AG04450 (cell line): ENCODE measurements around the gene FAM240B. TPM values are rescaled to one million over a fixed set of nuclear protein-coding genes. Genes with fewer than 3 reads are reported as not detected.

Experiments used
- CTCF ChIA-PET: fragments of 300-600, 350-600 bp; formaldehyde crosslinking; extraction: SDS; loops from one replicate; lab custom pipeline; 2022; ENCODE audit warnings: antibody characterized with exemption, inconsistent platforms; lab: Charles Lee
- POLR2A ChIA-PET: fragments of 350-600 bp; formaldehyde crosslinking; extraction: SDS; loops from one replicate; lab custom pipeline; 2021; ENCODE audit warnings: antibody characterized with exemption, inconsistent platforms; lab: Yijun Ruan, JAX
- DNase-seq: peaks from one replicate; pipeline ENCODE4 v3.0.0-alpha.2; 2011; ENCODE audit warnings: low read depth, low spot score
- H3K27ac ChIP-seq: one replicate; pipeline ENCODE4 v1.5.1; 2012; ENCODE audit warnings: low read depth, low read length, control low read depth
- H3K27me3 ChIP-seq: one replicate; pipeline ENCODE4 v1.6.0; 2012; ENCODE audit warnings: low read length; ENCODE audit not compliant: control insufficient read depth, insufficient read depth
- H3K4me3 ChIP-seq: 2 replicates; pipeline ENCODE4 v1.5.1; 2011; ENCODE audit warnings: mild to moderate bottlenecking, low read depth, low read length, control low read depth
- H3K9me3 ChIP-seq: 2 replicates; pipeline ENCODE4 v1.5.1; 2012; ENCODE audit warnings: low read length; ENCODE audit not compliant: control insufficient read depth, insufficient read depth
- CTCF ChIP-seq: IDR thresholded peaks from 2 replicates; pipeline ENCODE4 v1.5.1; 2011; ENCODE audit warnings: low read depth, low read length, control low read depth, inconsistent platforms
- polyA plus RNA-seq: library from polyadenylated mRNA; depleted of rRNA; stranded (reverse); fragments of >200 nt; gene quantifications from 2 replicates; pipeline ENCODE4 v1.2.3, GENCODE V29; 2011

Gene FAM240B
- polyA plus RNA-seq, 1 experiment: not detected

GRCh38 chr9:38656896-38657295 is 63.0 kb downstream of the FAM240B start:
- Histone ChIP-seq H3K4me3 (no peak overlapping the region), H3K9me3 (no peaks in the 10 kb centered on the region), H3K27ac (no peak overlapping the region), H3K27me3 (peaks cover 6% of the 10 kb centered on the region)
- CTCF ChIA-PET: interaction anchor here (0.6 kb wide), 1 partner anchor 19 kb away, joined by 7 read pairs; no protein-coding TSS in a partner anchor
- no peak for DNase-seq
- POLR2A ChIA-PET: no interaction called here
- TF ChIP-seq CTCF: no peak

- DNase-seq: no peak
- POLR2A ChIA-PET: no interaction called here
- H3K9me3 ChIP-seq: no peaks in the 10 kb centered on the region
- no peak overlapping the region for H3K27ac ChIP-seq
- CTCF ChIA-PET: interaction anchor here (1.0 kb wide), 1 partner anchor 10 kb away, joined by 3 read pairs; no protein-coding TSS in a partner anchor
- no peak overlapping the region for H3K4me3 ChIP-seq
- H3K27me3 ChIP-seq: peaks cover 9% of the 10 kb centered on the region
- no peak for TF ChIP-seq CTCF
Observed at GRCh38 chr9:38652486-38652885, 67.4 kb downstream of the FAM240B start.

GRCh38 chr9:38652044-38652443 is 67.9 kb downstream of the FAM240B start:
- Histone ChIP-seq H3K9me3 (no peaks in the 10 kb centered on the region), H3K27ac (no peak overlapping the region), H3K4me3 (no peak overlapping the region), H3K27me3 (peaks cover 9% of the 10 kb centered on the region)
- ChIA-PET CTCF (no interaction called here), POLR2A (no interaction called here)
- no peak for DNase-seq
- no peak for TF ChIP-seq CTCF

- CTCF ChIA-PET: no interaction called here
- DNase-seq: no peak
- H3K9me3 ChIP-seq: no peaks in the 10 kb centered on the region
- POLR2A ChIA-PET: no interaction called here
- no peak overlapping the region for H3K27ac ChIP-seq
- TF ChIP-seq CTCF: no peak
- no peak overlapping the region for H3K4me3 ChIP-seq
- peaks cover 9% of the 10 kb centered on the region for H3K27me3 ChIP-seq
Observed at GRCh38 chr9:38651400-38652042, 68.4 kb downstream of the FAM240B start.

GRCh38 chr9:38650564-38650963 is 69.4 kb downstream of the FAM240B start:
- ChIA-PET POLR2A (no interaction called here), CTCF (no interaction called here)
- Histone ChIP-seq H3K27me3 (peaks cover 9% of the 10 kb centered on the region), H3K27ac (no peak overlapping the region), H3K4me3 (no peak overlapping the region), H3K9me3 (no peaks in the 10 kb centered on the region)
- TF ChIP-seq CTCF: no peak
- DNase-seq: no peak
